H1 (cell line): ENCODE results near the gene C19orf53. TPM values are rescaled to one million over a fixed set of nuclear protein-coding genes. Genes with fewer than 3 reads are reported as not detected.

ENCODE experiments used
- FOSL1 ChIP-seq: IDR thresholded peaks from 2 replicates; pipeline ENCODE4 v1.6.1; 2011; ENCODE audit warnings: mild to moderate bottlenecking, low read depth, low read length, moderate library complexity; ENCODE audit not compliant: insufficient read depth
- NANOG ChIP-seq: IDR thresholded peaks from 2 replicates; pipeline ENCODE4 v1.6.1; 2011; ENCODE audit warnings: low read length, low read depth, mild to moderate bottlenecking, inconsistent platforms; ENCODE audit not compliant: insufficient read depth, poor library complexity, severe bottlenecking
- RXRA ChIP-seq: IDR thresholded peaks from 2 replicates; pipeline ENCODE4 v1.6.1; 2011; ENCODE audit warnings: low read depth, mild to moderate bottlenecking, low read length, moderate library complexity; ENCODE audit not compliant: insufficient read depth
- SUZ12 ChIP-seq: fragments of 200-600 bp; sonication (generic); IDR thresholded peaks from 2 replicates; pipeline ENCODE4 v1.6.1; 2012; ENCODE audit warnings: mild to moderate bottlenecking, inconsistent platforms, low read length, moderate library complexity, mixed read lengths
- polyA plus RNA-seq, 7 experiments: library from polyadenylated mRNA; depleted of rRNA in 3 of 7; stranded (reverse) in 5 of 7; unstranded in 2 of 7; fragments of >200 nt in 5 of 7; fragments of 200-250 nt in 2 of 7; gene quantifications; 1 replicate in 5 of 7; 2 replicates in 1 of 7; 4 replicates in 1 of 7; pipeline versions ENCODE4 v1.2.1 to v1.2.3, GENCODE V29; 2011 to 2013; ENCODE audit warnings: missing spikeins in 2 of 7, mixed read lengths in 2 of 7
- total RNA-seq: library from RNA; stranded (reverse); fragmentation: NEBNext Ultra II Directional; extraction: Animal tissue kit (Norgen Biotek cat#: 25700); gene quantifications from 2 replicates; pipeline ENCODE4 v1.2.1, GENCODE V29; 2021
- TF ChIP-seq, protein P1 (sequence below): IDR thresholded peaks from 2 replicates; pipeline ENCODE4 v1.6.1; 2012; ENCODE audit warnings: inconsistent platforms

The C19orf53 gene
- total and polyA plus RNA-seq, 2 of the 8 experiments (the other 6 are each of a cell fraction or from before 2014, with no cell fraction given), result 104 to 169 TPM

DNA sequence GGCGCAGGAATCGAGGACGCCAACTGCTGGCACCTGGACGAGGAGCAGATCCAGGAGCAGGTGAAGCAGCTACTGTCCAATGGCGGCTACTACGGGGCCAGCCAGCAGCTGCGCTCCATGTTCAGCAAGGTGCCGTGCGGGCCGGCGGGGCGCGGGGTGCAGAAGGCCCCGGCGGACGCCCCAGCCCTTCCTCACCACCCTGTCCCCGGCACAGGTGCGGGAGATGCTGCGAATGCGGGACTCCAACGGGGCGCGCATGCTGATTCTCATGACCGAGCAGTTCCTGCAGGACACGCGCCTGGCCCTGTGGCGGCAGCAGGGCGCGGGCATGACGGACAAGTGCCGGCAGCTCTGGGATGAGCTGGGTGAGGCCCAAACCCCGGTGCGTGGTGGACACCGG, 34.6 kb downstream of the C19orf53 start (continued):
- TF ChIP-seq, protein P1, sequence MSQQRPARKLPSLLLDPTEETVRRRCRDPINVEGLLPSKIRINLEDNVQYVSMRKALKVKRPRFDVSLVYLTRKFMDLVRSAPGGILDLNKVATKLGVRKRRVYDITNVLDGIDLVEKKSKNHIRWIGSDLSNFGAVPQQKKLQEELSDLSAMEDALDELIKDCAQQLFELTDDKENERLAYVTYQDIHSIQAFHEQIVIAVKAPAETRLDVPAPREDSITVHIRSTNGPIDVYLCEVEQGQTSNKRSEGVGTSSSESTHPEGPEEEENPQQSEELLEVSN, result no peak
- TF ChIP-seq SUZ12, result no peak
- TF ChIP-seq FOSL1, result no peak
- TF ChIP-seq RXRA, result no peak
- TF ChIP-seq NANOG, result no peak
- TF ChIP-seq, all 59 proteins: peak for 0
